Measurements from ENCODE around the gene PTPRC.

PTPRC gene

GRCh38 chr1:198717510-198717909, 78.7 kb downstream of the PTPRC start:
- ChIA-PET POLR2A (interaction anchor here (0.5 kb wide), 1 partner anchor 9 kb away, joined by 4 read pairs; no protein-coding TSS in a partner anchor), CTCF (interaction anchor here (0.7 to 1.5 kb wide), 2 partner anchors 33 to 35 kb away, joined by 3 to 7 read pairs; no protein-coding TSS in a partner anchor)
- TF ChIP-seq, protein P1, sequence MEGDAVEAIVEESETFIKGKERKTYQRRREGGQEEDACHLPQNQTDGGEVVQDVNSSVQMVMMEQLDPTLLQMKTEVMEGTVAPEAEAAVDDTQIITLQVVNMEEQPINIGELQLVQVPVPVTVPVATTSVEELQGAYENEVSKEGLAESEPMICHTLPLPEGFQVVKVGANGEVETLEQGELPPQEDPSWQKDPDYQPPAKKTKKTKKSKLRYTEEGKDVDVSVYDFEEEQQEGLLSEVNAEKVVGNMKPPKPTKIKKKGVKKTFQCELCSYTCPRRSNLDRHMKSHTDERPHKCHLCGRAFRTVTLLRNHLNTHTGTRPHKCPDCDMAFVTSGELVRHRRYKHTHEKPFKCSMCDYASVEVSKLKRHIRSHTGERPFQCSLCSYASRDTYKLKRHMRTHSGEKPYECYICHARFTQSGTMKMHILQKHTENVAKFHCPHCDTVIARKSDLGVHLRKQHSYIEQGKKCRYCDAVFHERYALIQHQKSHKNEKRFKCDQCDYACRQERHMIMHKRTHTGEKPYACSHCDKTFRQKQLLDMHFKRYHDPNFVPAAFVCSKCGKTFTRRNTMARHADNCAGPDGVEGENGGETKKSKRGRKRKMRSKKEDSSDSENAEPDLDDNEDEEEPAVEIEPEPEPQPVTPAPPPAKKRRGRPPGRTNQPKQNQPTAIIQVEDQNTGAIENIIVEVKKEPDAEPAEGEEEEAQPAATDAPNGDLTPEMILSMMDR (IDR thresholded peaks at IDR 0.05; ENCODE audit: control extremely low read depth, extremely low read depth, low read depth, missing control alignments) = no peak
- no peak for DNase-seq (ENCODE audit: extremely low spot score)

DNA sequence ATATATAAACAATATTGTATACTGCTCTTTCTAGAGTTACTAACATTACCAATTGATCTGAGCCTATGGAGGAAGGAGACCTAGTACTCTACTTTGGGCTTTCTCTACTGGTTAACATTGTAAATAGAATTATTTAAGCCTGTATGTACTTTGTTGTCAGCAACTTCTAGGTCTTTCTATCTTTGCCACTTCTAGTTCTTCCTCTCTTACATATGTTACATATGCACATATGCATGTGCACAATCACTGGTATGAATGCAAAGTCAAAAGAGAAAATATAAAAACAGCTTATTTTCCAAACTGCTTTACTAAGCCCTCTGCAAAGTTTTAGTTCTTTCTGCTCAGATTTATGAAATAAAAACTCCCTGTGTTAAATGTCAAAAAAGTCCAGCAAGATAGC, 84.3 kb downstream of the PTPRC start:
- DNase-seq (ENCODE audit: extremely low spot score) = no peak
- ChIA-PET POLR2A (no interaction called here), CTCF (interaction anchor here (0.9 to 1.5 kb wide), 3 partner anchors 16 to 33 kb away, joined by 3 to 5 read pairs (median 3); no protein-coding TSS in a partner anchor)
- TF ChIP-seq, protein P1 (IDR thresholded peaks at IDR 0.05; ENCODE audit: control extremely low read depth, extremely low read depth, low read depth, missing control alignments) = no peak

DNA sequence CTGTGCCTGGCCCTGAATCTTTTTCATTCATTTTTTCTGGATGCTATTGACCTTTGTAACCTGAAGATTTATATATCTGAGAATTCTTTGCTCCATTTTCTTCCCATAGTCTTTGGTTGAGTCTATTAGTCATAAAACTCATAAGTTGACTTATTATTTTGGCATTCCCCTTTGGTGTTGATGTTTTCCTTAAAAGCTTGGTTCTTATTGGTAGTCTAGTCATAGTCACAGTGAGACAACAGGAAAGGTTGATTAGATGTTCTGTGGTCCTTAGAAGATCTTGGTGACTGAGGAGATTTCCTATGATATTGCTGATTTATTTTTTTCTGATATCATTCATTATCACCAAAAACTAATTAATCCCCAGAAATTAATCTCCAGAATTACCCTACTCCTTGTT, 86.2 kb downstream of the PTPRC start:
- DNase-seq (ENCODE audit: extremely low spot score) = no peak
- CTCF ChIA-PET = no interaction called here
- POLR2A ChIA-PET = no interaction called here
- TF ChIP-seq, protein P1 (IDR thresholded peaks at IDR 0.05; ENCODE audit: control extremely low read depth, extremely low read depth, low read depth, missing control alignments) = no peak

DNA sequence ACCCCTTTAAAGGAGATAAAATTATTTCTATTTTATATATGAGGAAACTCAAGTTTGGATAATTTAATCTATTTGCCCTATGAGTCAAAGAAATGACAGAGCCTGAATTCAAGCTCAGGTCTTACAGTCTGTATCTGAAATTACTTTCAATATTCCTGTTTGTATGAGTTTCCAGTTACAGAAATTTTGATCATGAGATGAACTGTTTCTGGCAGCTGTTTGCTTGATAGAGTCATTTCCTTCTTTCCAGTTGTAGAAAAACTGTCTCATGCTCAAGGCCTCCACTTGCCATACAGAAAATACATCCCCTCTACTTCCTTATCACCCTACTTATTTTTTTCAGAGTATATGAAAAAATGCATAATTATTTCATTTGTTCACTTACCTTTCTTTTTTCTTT, 87.6 kb downstream of the PTPRC start:
- CTCF ChIA-PET = interaction anchor here (0.7 kb wide), 1 partner anchor 44 kb away, joined by 3 read pairs; no protein-coding TSS in a partner anchor
- POLR2A ChIA-PET = interaction anchor here (0.7 kb wide), 1 partner anchor 9 kb away, joined by 4 read pairs; no protein-coding TSS in a partner anchor
- DNase-seq (ENCODE audit: extremely low spot score) = no peak
- TF ChIP-seq, protein P1 (IDR thresholded peaks at IDR 0.05; ENCODE audit: control extremely low read depth, extremely low read depth, low read depth, missing control alignments) = no peak

DNA sequence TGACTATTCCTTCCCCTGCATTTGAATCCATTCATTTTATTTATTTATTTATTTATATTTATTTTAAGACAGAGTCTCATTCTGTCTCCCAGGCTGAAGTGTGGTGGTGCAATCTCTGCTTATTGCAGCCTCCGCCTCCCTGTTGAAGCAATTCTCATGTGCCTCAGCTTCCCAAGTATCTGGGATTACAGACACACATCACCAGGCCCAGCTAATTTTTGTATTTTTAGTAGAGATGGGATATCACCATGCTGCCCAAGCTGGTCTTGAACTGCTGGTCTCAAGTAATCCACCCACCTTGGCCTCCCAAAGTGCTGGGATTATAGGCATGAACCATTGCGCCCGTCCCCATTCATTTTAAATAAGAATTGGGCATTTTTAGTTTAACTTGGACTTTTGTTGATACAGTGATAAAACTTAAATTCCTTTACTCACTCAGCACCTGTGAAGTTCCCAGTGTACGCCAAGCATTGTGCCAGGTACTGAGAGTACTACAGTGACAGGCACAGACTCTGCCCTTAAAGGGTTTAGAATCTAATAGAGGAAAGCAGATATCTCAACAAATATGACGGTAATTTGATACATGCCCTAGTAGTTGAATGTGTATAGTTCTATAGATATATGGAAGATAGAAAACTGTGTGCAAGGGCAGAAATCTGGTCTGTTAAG, 90.5 kb downstream of the PTPRC start:
- POLR2A ChIA-PET = no interaction called here
- CTCF ChIA-PET = interaction anchor here (1.1 kb wide), 1 partner anchor 14 kb away, joined by 3 read pairs; no protein-coding TSS in a partner anchor
- DNase-seq (ENCODE audit: extremely low spot score) = no peak

DNA sequence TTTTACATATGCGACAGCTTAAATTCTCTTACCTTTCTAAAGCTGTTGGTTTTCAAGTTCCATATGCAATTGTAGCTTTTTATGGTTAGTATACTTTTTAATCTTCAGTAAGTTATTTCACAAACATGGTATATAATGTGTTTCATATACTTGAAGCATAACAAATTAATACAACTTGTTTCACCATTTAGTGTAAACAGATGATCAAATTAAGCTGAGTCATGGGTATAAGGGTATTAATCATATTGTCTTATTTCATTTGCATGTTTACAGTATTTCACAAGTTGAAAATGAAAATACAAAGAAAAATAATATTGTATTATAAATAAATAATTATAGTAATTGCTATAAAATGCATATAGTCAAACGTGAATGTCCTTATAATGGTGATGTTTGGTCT, 92.1 kb downstream of the PTPRC start:
- CTCF ChIA-PET = no interaction called here
- TF ChIP-seq, protein P1 (IDR thresholded peaks at IDR 0.05; ENCODE audit: control extremely low read depth, extremely low read depth, low read depth, missing control alignments) = no peak
- POLR2A ChIA-PET = no interaction called here
- no peak for DNase-seq (ENCODE audit: extremely low spot score)

More for the DNA sequence above, 90.5 kb downstream of the PTPRC start:
- TF ChIP-seq, protein P1 (IDR thresholded peaks at IDR 0.05; ENCODE audit: control extremely low read depth, extremely low read depth, low read depth, missing control alignments) = no peak
